OCI-LY7 (cell line): ENCODE measurements around the gene OSBPL1A. TPM values are rescaled to one million over a fixed set of nuclear protein-coding genes. Genes with fewer than 3 reads are reported as not detected.

Experiments
- BruUV-seq: library from RNA; stranded (reverse); fragments of 400-500 nt; replicated peaks from 2 replicates; lab custom pipeline; 2021; lab: Mats Ljungman, UMichigan
- CTCF ChIA-PET: fragments of 300-600 bp; sonication (Branson Sonifier 250); formaldehyde crosslinking; loops from one replicate; lab custom pipeline; 2022; ENCODE audit warnings: antibody characterized with exemption; ENCODE audit not compliant: unreplicated experiment; lab: Charles Lee
- POLR2A ChIA-PET: fragments of 300-600 bp; sonication (Branson Sonifier 250); formaldehyde crosslinking; loops from one replicate; lab custom pipeline; 2022; ENCODE audit warnings: antibody characterized with exemption; lab: Charles Lee
- DNase-seq: peaks from one replicate; pipeline ENCODE4 v3.0.0-alpha.2; 2015; ENCODE audit warnings: low spot score
- H2AFZ ChIP-seq: fragments of 200-600 bp; sonication (generic), shearing (Covaris generic); 2 replicates; pipeline ENCODE4 v1.6.1; 2014; ENCODE audit warnings: mild to moderate bottlenecking, antibody characterized with exemption, low read length, moderate library complexity
- H3K27ac ChIP-seq: fragments of 200-600 bp; sonication (generic); 2 replicates; pipeline ENCODE4 v1.5.1; 2014; ENCODE audit warnings: mixed run types, low read depth, mild to moderate bottlenecking, moderate library complexity, low read length, inconsistent platforms; ENCODE audit not compliant: poor library complexity, severe bottlenecking
- H3K36me3 ChIP-seq: fragments of 200-600 bp; sonication (generic); 2 replicates; pipeline ENCODE4 v1.6.1; 2014; ENCODE audit warnings: mild to moderate bottlenecking, antibody characterized with exemption, low read length, moderate library complexity, mixed read lengths; ENCODE audit not compliant: insufficient read depth
- H3K4me1 ChIP-seq: fragments of 200-600 bp; sonication (generic); 2 replicates; pipeline ENCODE4 v1.5.1; 2014; ENCODE audit warnings: mild to moderate bottlenecking, low read length; ENCODE audit not compliant: insufficient read depth, poor library complexity, severe bottlenecking
- H3K4me2 ChIP-seq: fragments of 200-600 bp; sonication (generic); 2 replicates; pipeline ENCODE4 v1.6.1; 2014; ENCODE audit warnings: mild to moderate bottlenecking, low read length
- H3K4me3 ChIP-seq: fragments of 200-600 bp; sonication (generic); 2 replicates; pipeline ENCODE4 v1.5.1; 2014; ENCODE audit warnings: mild to moderate bottlenecking, low read depth, low read length; ENCODE audit not compliant: poor library complexity, severe bottlenecking
- H3K79me2 ChIP-seq: fragments of 200-600 bp; sonication (generic); 2 replicates; pipeline ENCODE4 v1.6.1; 2016; ENCODE audit warnings: low read depth, mild to moderate bottlenecking, low read length, moderate library complexity, mixed read lengths; ENCODE audit not compliant: insufficient read depth
- H3K9me2 ChIP-seq: fragments of 200-600 bp; sonication (generic); 2 replicates; pipeline ENCODE4 v1.6.1; 2016; ENCODE audit warnings: mild to moderate bottlenecking, low read length, mixed read lengths; ENCODE audit not compliant: insufficient read depth
- H3K9me3 ChIP-seq: fragments of 200-600 bp; sonication (generic); 2 replicates; pipeline ENCODE4 v1.6.1; 2014; ENCODE audit warnings: mild to moderate bottlenecking, mixed run types, low read length, mixed read lengths
- H4K20me1 ChIP-seq: fragments of 200-600 bp; sonication (generic); 2 replicates; pipeline ENCODE4 v1.6.1; 2014; ENCODE audit warnings: mild to moderate bottlenecking, antibody characterized with exemption, low read length, moderate library complexity, mixed read lengths; ENCODE audit not compliant: insufficient read depth
- CTCF ChIP-seq: fragments of 200-600 bp; sonication (generic); conservative IDR thresholded peaks from 2 replicates; pipeline ENCODE4 v1.5.1; 2014; ENCODE audit warnings: mild to moderate bottlenecking, antibody characterized with exemption, low read length, moderate library complexity, mixed read lengths
- EZH2phosphoT487 ChIP-seq: fragments of 200-600 bp; sonication (generic); IDR thresholded peaks from 2 replicates; pipeline ENCODE4 v1.6.1; 2018; ENCODE audit warnings: low read depth, borderline replicate concordance, mild to moderate bottlenecking, mixed run types, antibody characterized with exemption, low read length, moderate library complexity, mixed read lengths
- intact Hi-C: fragments of 100-400 bp; cut with micrococcal nuclease; formaldehyde crosslinking; loops from one replicate; pipeline ENCODE4 v1.10.0; 2022; ENCODE audit not compliant: unreplicated experiment
- total RNA-seq, 2 experiments: library from RNA; depleted of rRNA in 1 of 2; stranded (reverse); fragments of >200 nt in 1 of 2; shearing (Covaris generic) in 1 of 2; gene quantifications; 2 replicates each; pipeline ENCODE4 v1.2.3, GENCODE V29; 2014 to 2022

The OSBPL1A gene
- total RNA-seq, 2 experiments from 2014 or later = 0.06 to 0.59 TPM

DNA sequence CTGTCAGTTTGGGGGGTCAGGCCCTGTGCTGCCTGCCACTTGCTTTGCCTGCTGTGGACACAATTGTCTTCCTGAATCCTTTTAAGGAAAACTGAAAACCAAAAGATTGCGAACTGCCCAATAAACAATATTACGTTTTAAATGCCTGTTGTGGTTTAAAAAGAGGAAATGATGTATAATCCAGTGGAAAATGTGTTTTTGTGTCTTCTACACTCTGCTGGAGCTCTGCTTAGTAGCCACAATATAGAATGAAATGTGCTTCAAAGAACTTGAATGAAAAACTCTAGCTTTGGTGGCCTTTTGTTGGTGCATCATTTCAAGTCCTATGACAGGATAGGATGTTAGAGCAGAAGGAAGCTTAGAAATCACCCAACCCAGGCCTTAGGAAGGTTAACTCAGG is 282.0 kb downstream of the OSBPL1A start:
- no peak for DNase-seq
- peaks cover 31% of the 10 kb centered on the region for H3K36me3 ChIP-seq
- intact Hi-C loops = no loop called here
- ChIA-PET CTCF (no interaction called here), POLR2A (interaction anchor here (0.8 to 1.2 kb wide), 2 partner anchors 146 to 150 kb away, joined by 3 to 4 read pairs; no protein-coding TSS in a partner anchor)
- no peak overlapping the region for H2AFZ ChIP-seq
- H3K79me2 ChIP-seq = no peaks in the 10 kb centered on the region
- no TSS peak for BruUV-seq
- no peaks in the 10 kb centered on the region for H3K9me2 ChIP-seq
- no peaks in the 10 kb centered on the region for H4K20me1 ChIP-seq
- no peak overlapping the region for H3K4me2 ChIP-seq
- H3K27ac ChIP-seq = no peak overlapping the region
- H3K4me1 ChIP-seq = no peaks in the 10 kb centered on the region
- TF ChIP-seq EZH2phosphoT487 = no peak
- TF ChIP-seq CTCF = no peak
- H3K4me3 ChIP-seq = no peak overlapping the region
- no peaks in the 10 kb centered on the region for H3K9me3 ChIP-seq

DNA sequence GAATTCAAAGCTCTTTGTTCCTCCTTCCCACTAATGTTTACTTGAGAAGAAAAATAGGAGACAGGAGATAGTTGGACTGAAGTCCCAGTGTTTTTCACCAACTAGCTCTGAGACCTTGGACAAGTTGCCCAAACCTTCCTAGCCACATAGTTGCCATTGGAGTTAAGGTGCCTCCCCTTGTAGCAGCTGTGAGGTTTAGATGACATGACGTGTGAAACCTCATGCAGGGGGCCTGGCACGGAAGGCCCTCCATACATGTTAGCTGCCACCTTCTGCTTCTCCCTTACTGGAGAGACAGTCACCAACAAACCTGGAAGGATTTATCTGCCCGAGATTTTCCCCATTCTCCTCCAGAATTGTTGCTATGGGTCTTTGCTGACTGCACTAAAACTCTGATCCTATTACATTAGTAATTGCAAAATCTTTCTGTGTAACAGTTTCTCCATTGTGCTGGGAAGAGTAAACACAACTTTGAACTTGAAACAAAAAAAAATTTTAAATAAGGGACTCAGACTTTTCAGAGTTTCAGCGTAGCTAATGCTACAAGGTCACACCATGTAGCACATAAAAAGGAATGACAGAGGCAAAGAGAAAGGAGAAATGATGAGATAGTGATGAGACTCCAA is 282.6 kb downstream of the OSBPL1A start:
- no peaks in the 10 kb centered on the region for H3K4me1 ChIP-seq
- no peaks in the 10 kb centered on the region for H4K20me1 ChIP-seq
- H3K36me3 ChIP-seq = peaks cover 25% of the 10 kb centered on the region; the same call in 1 of the 2 replicates
- BruUV-seq = no TSS peak
- no peaks in the 10 kb centered on the region for H3K9me2 ChIP-seq
- ChIA-PET POLR2A (interaction anchor here (0.8 to 1.2 kb wide), 2 partner anchors 146 to 149 kb away, joined by 3 to 4 read pairs; no protein-coding TSS in a partner anchor), CTCF (no interaction called here)
- H2AFZ ChIP-seq = no peak overlapping the region
- no peak overlapping the region for H3K4me3 ChIP-seq
- H3K4me2 ChIP-seq = no peak overlapping the region
- intact Hi-C loops = no loop called here
- no peaks in the 10 kb centered on the region for H3K9me3 ChIP-seq
- H3K27ac ChIP-seq = no peak overlapping the region
- DNase-seq = no peak
- H3K79me2 ChIP-seq = no peaks in the 10 kb centered on the region
- TF ChIP-seq EZH2phosphoT487 = no peak
- TF ChIP-seq CTCF = no peak

- Histone ChIP-seq H3K79me2 (no peaks in the 10 kb centered on the region), H4K20me1 (no peaks in the 10 kb centered on the region), H3K9me2 (no peaks in the 10 kb centered on the region), H3K4me1 (peaks cover 5% of the 10 kb centered on the region), H3K9me3 (no peaks in the 10 kb centered on the region), H2AFZ (no peak overlapping the region), H3K4me3 (no peak overlapping the region), H3K4me2 (no peak overlapping the region), H3K27ac (no peak overlapping the region), H3K36me3 (peaks cover 11% of the 10 kb centered on the region; the same call in 1 of the 2 replicates)
- intact Hi-C loops = no loop called here
- ChIA-PET POLR2A (no interaction called here), CTCF (no interaction called here)
- no TSS peak for BruUV-seq
- no peak for TF ChIP-seq CTCF
- no peak for TF ChIP-seq EZH2phosphoT487
- DNase-seq = no peak
Observed at GRCh38 chr18:24112874-24113615, 284.6 kb downstream of the OSBPL1A start.
